NT2/D1 (cell line): ENCODE results near the gene GCK.

Experiments
- SUZ12 ChIP-seq: IDR thresholded peaks from 2 replicates; pipeline ENCODE4 v1.6.1; 2011; ENCODE audit not compliant: insufficient read length, insufficient read depth; ENCODE audit errors: extremely low read depth
- YY1 ChIP-seq: IDR thresholded peaks from 2 replicates; pipeline ENCODE4 v1.6.1; 2011; ENCODE audit not compliant: insufficient read length, insufficient read depth
- ZNF274 ChIP-seq: IDR thresholded peaks from 2 replicates; pipeline ENCODE4 v1.6.1; 2011; ENCODE audit warnings: mild to moderate bottlenecking, low read depth, low read length

DNA sequence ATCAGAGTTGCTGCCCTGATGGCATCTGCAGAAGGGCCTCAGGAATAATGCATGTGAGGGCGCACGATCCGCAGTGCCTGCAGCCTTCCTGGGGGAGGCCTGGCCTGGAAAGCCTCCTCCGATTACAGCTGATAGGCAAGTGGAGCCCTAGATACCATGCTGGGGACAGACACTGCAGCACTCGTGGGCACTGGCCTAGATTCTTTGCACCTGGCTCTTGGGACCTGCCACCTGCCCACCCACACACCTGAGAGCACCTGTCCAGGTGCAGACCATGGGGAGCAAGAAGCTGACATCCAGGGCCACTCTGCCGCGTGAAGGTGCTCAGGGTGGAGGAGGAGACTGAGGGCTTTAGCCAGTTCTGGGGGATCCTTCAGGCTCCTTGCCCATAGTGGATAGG lies 26.3 kb upstream of the GCK start:
- TF ChIP-seq SUZ12 (no peak), YY1 (no peak), ZNF274 (no peak)
